CMK (cell line): Measurements from ENCODE around the gene IQSEC3.
"Not testable (repeated sequence)": the region's sequence is repeated elsewhere in the genome, so short reads cannot be mapped to it uniquely, and the experiment has no call there.

ENCODE experiments used
- DNase-seq: peaks from one replicate; pipeline ENCODE4 v3.0.0-alpha.2; 2010; ENCODE audit warnings: low read depth

Gene IQSEC3

GRCh38 chr12:177980-178828 lies 111.6 kb downstream of the IQSEC3 start:
- DNase-seq: no peak

DNA sequence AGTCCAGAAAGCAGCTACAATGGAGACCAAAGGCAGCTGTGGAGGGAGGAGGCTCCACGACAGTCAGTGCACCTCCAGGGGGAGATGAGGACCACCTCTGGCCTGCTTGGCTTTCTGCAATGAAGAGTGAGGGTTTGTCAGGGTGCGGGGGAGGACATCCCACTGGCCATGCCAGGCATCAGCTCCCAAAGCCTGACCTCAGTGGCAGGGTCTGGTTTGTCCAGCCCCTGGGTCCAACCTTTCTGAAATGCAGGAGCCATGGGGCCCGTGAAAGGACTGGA lies 112.2 kb downstream of the IQSEC3 start:
- DNase-seq: no peak

- no peak for DNase-seq
Measured at GRCh38 chr12:179131-179884, 112.7 kb downstream of the IQSEC3 start.

DNA sequence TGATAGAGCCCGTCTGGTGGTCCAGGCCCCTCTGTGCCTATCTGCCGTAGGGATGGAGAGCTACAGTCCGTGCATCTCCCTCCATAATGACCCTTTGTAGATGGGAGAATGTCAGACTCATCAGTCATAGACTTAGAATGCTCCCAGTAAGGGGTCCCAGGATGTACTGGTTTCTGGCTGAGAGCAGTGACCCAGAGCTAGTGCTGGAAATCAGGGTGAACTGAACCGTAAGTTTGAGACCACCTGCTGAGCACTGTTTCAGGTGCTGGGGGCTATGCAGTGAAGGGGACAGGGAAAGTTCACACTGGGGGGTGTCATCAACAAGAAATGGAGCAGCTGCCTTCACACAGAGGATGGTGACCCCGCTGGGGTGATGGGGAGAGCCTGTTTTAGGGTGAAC lies 113.3 kb downstream of the IQSEC3 start:
- no peak for DNase-seq

- peak; percentile 60 for DNase-seq
Measured at GRCh38 chr12:180445-180844, 113.9 kb downstream of the IQSEC3 start.

DNA sequence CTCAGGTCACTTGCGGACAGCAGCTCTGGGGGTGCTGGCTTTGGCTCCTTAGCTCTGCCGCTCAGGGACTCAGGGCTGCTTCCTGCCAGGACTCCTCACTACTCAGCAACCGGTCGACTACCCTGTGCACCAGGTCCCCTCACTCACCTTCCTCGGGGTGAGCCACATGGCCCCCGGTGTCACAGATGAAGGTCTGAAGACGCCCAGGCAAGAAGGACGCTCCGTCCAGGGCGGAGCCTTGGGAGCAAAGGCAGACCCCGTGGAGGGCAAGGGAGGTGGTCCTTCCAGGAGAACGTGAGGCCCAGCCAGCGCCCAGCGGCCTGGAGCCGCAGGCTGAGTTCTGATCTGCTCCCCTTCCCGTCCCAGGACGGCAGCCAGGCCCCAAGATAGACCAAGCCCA lies 115.4 kb downstream of the IQSEC3 start:
- DNase-seq: no peak

DNA sequence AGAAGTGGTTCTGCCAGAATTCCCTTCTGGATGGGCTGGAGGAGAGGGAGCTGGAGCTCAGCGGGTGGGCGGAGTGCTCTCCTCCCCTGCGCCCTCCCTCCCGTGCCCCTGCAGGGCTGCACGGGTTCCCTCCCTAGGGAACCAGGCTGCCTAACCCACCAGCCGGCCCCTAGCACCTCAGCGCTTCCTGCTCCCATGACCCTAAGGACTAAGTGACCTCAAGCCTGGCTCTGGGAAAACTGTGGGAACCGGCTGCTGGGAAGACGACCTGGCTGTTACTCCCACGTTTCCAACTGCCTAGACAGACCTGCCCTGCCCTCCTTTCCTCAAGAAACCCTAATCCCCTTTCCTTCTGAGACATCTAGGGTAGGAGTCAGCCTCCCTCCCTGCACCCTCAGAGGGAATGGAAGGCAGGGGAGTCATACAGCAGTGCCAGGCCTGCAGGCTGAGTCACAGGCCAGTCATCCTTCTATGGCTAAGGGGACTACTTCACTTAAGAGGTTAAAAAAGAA lies 115.9 kb downstream of the IQSEC3 start:
- DNase-seq: no peak

- no peak for DNase-seq
Measured at GRCh38 chr12:184811-185575, 118.4 kb downstream of the IQSEC3 start.

GRCh38 chr12:185576-185955 lies 119.0 kb downstream of the IQSEC3 start:
- DNase-seq: no peak

DNA sequence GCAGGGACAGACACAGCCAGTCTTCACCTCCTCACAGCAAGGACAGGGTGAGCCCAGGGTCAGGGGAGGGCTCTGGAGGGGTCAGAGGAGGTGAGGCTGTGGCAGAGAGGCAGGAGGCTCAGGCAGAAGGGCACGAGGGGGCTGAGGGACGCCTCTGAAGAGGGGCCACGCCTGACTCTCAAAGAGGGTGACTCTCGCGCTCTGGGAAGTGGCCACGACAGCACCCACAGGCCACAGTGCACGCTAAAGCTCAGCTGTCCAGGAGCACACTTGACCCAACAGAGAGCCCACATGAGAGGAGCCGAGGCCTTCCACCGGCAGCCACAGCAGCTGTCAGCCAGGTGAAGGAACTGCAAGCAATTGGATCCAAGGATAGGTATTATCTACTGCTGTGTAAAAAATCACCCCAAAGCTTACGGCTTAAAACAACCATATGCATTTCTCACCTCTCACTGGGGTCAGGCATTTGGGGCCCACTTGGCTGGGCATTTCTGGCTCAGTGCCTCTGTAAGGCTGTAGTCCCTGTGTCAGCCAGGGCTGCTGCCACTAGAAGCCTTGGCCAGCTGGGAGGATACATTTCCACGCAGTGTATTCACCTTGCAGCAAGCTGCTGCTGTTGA lies 119.5 kb downstream of the IQSEC3 start:
- no peak for DNase-seq

DNA sequence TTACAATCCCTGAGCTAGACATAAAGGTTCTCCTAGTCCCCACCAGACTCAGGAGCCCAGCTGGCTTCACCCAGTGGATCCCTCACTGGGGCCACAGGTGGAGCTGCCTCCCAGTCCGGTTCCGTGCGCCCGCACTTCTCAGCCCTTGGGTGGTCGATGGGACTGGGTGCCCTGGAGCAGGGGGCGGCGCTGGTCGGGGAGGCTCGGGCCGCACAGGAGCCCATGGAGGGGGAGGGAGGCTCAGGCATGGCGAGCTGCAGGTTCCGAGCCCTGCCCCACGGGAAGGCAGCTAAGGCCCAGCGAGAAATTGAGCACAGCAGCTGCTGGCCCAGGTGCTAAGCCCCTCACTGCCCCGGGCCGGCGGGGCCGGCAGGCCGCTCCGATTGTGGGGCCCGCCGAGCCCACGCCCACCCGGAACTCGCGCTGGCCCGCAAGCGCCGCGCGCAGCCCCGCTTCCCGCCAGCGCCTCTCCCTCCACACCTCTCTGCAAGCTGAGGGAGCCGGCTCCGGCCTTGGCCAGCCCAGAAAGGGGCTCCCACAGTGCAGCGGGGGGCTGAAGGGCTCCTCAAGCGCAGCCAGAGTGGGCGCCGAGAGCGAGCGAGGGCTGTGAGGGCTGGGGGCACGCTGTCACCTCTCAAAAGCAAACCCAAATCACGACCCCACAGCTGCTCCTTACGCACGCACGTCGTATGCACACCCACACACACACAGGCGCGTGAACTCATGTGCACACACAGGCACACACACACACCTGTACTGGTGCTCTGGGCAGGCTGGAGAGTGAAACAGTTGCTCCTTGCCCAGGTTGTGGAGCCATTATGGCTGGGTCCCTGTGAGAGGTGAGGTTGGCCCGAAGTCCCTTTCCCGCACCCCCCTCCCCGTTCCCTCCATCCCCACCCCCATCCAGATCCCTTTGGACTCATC lies 121.7 kb downstream of the IQSEC3 start:
- not testable (repeated sequence) for DNase-seq

DNA sequence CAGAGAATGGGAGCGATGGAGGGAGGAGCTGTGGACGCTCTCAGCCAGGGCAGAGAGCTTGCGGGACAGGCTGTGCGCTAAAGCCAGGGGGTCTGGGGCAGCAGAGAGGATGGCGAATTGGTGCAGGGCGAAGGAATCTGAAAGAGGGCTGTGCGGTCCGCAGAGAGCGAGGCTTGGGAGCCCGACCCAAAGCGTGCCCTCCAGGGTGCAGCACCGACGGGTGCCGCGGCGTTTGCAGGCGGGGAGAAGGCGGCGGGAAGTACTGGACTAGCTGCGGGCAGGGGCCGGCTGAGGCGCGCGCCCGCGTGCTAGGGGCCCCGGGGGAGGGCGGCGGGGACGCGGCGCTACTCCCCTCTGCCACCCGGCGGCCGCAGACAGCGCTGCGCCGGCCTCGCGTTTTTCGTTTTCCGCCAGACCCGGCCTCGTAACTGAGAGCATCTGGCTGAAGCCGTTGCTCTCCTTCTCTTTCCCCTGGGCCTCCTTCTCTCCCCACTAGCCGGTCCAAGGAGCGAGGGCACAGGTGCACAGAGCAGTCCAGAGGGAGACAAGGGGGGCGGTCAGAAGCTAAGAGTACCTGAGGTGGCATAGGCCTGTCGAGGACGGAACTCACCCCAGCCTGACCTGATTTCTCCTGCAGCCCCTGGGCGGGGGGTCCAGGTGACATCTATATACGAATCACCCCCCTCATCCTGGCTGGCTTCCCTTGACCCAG lies 122.5 kb downstream of the IQSEC3 start:
- no peak for DNase-seq

DNA sequence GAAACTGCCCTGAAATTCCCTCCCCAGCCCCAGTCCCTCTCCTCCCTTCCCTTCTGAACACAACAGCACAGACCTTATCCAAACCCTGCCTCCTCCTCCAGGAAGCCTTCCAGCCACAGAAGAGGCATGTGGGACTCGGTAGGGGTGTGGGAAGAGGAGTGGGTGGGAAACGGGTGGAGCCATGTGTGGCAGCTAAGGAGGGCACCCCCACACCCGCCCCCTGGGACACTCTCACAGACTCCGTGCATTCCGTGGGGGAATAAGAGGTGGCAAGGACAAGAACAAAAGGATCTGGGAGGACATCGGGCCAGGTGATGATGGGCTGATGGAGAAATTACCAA lies 123.0 kb downstream of the IQSEC3 start:
- no peak for DNase-seq

- no peak for DNase-seq
Measured at GRCh38 chr12:190881-191280, 124.3 kb downstream of the IQSEC3 start.

- no peak for DNase-seq
Measured at GRCh38 chr12:191541-191940, 125.0 kb downstream of the IQSEC3 start.

DNA sequence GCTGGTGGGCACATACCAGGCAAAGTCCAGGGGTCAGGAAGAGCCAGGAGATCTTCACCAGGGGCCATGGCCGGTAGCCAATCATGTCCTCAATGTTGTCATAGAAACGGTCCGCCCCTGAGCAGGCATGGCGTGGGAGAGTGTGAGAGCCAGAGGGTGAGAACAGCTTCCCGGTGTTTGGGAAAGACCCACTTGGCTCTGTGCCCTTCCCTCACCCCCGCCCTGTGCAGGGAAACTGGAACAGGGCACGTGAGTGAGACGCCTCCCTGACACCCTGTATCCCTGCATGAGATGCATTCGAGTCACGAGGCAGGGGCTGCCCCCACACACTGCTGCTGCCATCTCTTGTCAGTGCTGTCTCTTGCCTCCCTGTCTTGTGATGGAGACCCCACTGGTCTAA lies 126.7 kb downstream of the IQSEC3 start:
- DNase-seq: no peak

- DNase-seq: no peak
Measured at GRCh38 chr12:194276-194675, 127.7 kb downstream of the IQSEC3 start.

- DNase-seq: no peak
Measured at GRCh38 chr12:195156-195555, 128.6 kb downstream of the IQSEC3 start.

DNA sequence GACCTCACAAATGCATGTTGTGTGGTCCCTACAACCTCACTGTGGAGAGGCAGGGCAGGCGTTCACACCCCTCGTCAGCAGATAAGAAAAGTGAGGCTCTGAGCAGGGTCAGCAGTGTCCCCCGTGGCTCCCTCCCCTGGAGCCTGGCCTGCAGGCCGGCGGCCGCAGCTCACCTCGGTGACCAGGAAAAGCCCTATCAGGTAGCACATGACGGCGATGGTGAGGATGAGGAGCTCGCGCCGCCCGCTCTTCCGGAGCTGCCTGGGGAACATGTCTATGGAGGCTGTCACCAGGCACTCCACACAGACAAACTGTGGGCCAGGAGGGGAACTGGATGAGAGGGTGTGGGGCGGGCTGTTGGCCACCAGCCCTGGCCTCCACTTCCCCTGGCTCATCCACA lies 129.4 kb downstream of the IQSEC3 start:
- DNase-seq: no peak

DNA sequence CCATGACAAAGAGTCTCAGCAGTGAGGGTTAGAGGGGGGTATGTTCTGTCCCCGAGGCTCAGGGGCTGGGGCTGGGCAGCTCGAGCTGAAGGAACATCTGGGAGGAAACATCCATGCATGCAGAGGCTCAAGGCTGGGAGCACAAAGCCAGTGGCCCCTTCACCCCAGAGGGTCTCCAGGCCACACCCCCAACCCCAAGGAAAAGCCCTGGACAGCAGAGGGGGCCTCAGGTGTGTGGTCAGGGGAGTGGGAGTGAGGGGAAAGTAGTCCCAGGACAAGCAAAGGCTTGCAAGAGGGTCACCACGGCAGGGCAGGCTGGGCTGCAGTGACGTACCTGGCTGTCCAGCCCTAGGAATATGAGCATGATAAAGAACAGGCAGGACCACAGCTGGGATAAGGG lies 129.9 kb downstream of the IQSEC3 start:
- no peak for DNase-seq

DNA sequence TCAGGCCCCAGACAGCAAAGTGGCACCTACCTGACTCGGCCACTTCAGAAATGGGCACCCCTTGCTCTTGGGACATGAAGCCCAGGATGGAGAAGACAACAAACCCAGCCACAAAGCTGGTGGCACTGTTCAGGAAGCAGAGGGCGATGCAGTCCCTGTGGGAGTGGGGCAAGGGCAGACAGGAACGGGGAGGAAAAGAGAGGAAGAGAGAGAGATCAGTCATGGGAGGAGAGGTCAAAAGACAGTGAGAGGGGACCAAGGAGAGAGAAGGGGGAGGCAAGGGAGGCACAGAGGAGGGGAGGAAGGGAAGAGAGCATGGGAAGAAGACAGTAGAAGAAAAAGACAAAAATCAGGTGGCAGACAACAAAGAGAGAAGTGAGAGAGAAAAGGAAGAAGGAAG lies 130.8 kb downstream of the IQSEC3 start:
- DNase-seq: no peak
